Posterior vena cava (tissue), 2 donors: ENCODE measurements around the gene KCTD18. TPM values are rescaled to one million over a fixed set of nuclear protein-coding genes. Genes with fewer than 3 reads are reported as not detected.

ENCODE experiments used
- DNase-seq: peaks from one replicate; pipeline ENCODE4 v3.0.0-alpha.2; 2020; ENCODE audit warnings: low spot score
- intact Hi-C, 2 donors: fragments of 100-400 bp; cut with DNase I; formaldehyde crosslinking; loops; one replicate each; pipeline versions ENCODE4 v1.14.1 to v1.14.2; 2022 to 2023
- total RNA-seq, 2 donors: library from RNA; stranded (reverse); fragmentation: NEBNext Ultra II Directional; extraction: Animal tissue kit (Norgen Biotek cat#: 25700); gene quantifications; one replicate each; pipeline ENCODE4 v1.2.1, GENCODE V29; 2021
- donor health status: DM: yes; HTN: yes; CAD: no.
- donor health status: DM: yes; HTN: yes; CAD: no.

Gene KCTD18
- total RNA-seq, 2 donors from 2014 or later: 13.8 to 18.5 TPM

- intact Hi-C loops: no loop called here
These were observed 65.3 kb downstream of the KCTD18 start for GRCh38 chr2:200444530-200444929.

GRCh38 chr2:200443916-200444315 lies 66.0 kb downstream of the KCTD18 start:
- intact Hi-C loops: no loop called here

More at GRCh38 chr2:200444530-200444929, 65.3 kb downstream of the KCTD18 start:
- DNase-seq: no peak

DNA sequence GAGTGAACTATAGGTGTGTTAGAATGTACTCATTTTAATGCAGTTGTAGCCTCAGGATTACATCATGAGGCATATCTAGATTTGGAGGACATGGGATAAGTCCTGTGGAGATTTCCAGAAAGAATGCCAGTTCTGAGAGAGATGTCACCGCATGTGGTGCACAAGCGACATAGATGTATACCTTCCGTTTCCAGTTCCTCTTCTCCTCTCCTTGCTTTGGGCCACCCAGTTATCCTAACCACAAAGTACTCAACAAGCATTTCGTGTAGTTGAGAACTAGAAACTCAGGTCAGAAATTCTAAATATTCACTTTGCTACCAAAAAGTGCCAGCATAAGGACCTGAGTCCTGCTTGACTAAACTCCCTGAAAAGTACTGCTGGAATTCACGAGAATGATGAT lies 66.5 kb downstream of the KCTD18 start:
- no peak for DNase-seq
- intact Hi-C loops: no loop called here

More at GRCh38 chr2:200443916-200444315, 66.0 kb downstream of the KCTD18 start:
- DNase-seq: no peak

DNA sequence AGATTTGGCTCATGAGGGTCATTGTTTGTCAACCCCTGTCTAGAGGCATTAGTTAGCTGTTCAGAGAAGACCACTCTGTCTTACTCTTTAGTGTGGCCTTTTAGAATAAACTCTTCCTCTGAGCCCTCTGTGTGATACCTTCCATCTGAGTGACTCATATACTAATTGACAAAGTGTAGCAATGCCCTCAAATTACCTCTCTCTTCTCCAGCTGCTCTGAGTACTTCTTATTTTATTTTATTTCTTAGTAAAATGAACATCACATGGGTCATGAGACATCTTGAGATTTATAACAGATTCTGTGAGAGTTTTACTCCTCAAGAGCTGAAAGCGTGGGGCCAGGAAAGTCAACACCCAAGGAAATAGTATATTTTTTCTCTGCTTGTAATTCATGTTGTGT lies 67.4 kb downstream of the KCTD18 start:
- DNase-seq: no peak
- intact Hi-C loops: no loop called here

DNA sequence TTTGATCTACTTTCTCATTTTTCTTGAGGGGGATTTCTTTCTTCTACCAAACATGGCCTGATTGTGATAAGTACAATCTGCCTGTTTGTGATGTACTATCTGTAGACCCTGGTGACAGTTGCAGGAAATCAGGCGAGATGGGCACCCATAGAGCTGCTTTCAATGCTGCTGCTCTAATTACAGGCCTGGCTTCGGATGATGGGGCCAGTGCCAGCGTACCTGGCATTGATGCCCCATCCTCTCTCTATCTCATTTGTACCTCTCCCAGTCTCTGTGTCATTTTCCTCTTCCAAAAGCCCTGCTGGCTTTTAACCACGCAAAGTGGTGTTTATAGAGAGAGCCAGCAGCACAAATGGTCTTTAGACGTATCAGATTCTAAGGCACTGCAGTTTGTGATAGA lies 69.9 kb downstream of the KCTD18 start:
- intact Hi-C loops: no loop called here
- no peak for DNase-seq

Other genes with a start within 250 kb of the KCTD18 start
- gene SPATS2L, start 203.4 kb downstream of the KCTD18 start, total RNA-seq: 10 to 100 TPM; 68.7 to 76.6 TPM
- gene SGO2, start 16.1 kb upstream of the KCTD18 start, total RNA-seq: 1 to 10 TPM; 2.3 to 2.7 TPM
- 100 to 1,000 TPM; 212 to 333 TPM for gene AOX1, start 75.9 kb upstream of the KCTD18 start, total RNA-seq